HG02798 (cell line): ENCODE measurements around the gene TET2.

ENCODE experiments used
- ATAC-seq: cut with Tn5 transposase; IDR thresholded peaks from one replicate; pipeline ENCODE4 v1.9.1; 2021; ENCODE audit warnings: mild to moderate bottlenecking; ENCODE audit not compliant: unreplicated experiment, poor library complexity

TET2 gene

GRCh38 chr4:105139646-105140045 lies 7.0 kb upstream of the TET2 start:
- ATAC-seq, result no peak

GRCh38 chr4:105140684-105141490 lies 5.8 kb upstream of the TET2 start:
- peak; percentile 62 for ATAC-seq

GRCh38 chr4:105145156-105145902 lies 1.3 kb upstream of the TET2 start:
- ATAC-seq, result no peak

- ATAC-seq, result peak; percentile 10
Measured at GRCh38 chr4:105145903-105146275, 787 bp upstream of the TET2 start.

- peak; percentile 5 for ATAC-seq
Measured at GRCh38 chr4:105147016-105147552, 408 bp downstream of the TET2 start.

GRCh38 chr4:105147553-105148161 lies 981 bp downstream of the TET2 start:
- no peak for ATAC-seq

- ATAC-seq, result no peak
Measured at GRCh38 chr4:105148356-105148755, 1.7 kb downstream of the TET2 start.

- no peak for ATAC-seq
Measured at GRCh38 chr4:105148776-105149175, 2.1 kb downstream of the TET2 start.

- ATAC-seq, result no peak
Measured at GRCh38 chr4:105149771-105150170, 3.1 kb downstream of the TET2 start.

GRCh38 chr4:105150503-105150902 lies 3.8 kb downstream of the TET2 start:
- no peak for ATAC-seq

GRCh38 chr4:105153749-105154148 lies 7.1 kb downstream of the TET2 start:
- ATAC-seq, result no peak

GRCh38 chr4:105154576-105154975 lies 7.9 kb downstream of the TET2 start:
- ATAC-seq, result no peak

GRCh38 chr4:105155426-105155825 lies 8.8 kb downstream of the TET2 start:
- ATAC-seq, result no peak

- no peak for ATAC-seq
Measured at GRCh38 chr4:105158837-105159236, 12.2 kb downstream of the TET2 start.

- peak; percentile 39 for ATAC-seq
Measured at GRCh38 chr4:105162123-105162796, 15.6 kb downstream of the TET2 start.

GRCh38 chr4:105164548-105164947 lies 17.9 kb downstream of the TET2 start:
- no peak for ATAC-seq

GRCh38 chr4:105166066-105166465 lies 19.4 kb downstream of the TET2 start:
- ATAC-seq, result no peak

GRCh38 chr4:105170711-105171110 lies 24.0 kb downstream of the TET2 start:
- no peak for ATAC-seq

- no peak for ATAC-seq
Measured at GRCh38 chr4:105171912-105172311, 25.2 kb downstream of the TET2 start.

GRCh38 chr4:105174098-105174497 lies 27.4 kb downstream of the TET2 start:
- ATAC-seq, result no peak
